ENCODE data around the gene ENGASE.
A peak's percentile ranks its signal among the peaks of the same experiment; 100 is the strongest.

Gene ENGASE

DNA sequence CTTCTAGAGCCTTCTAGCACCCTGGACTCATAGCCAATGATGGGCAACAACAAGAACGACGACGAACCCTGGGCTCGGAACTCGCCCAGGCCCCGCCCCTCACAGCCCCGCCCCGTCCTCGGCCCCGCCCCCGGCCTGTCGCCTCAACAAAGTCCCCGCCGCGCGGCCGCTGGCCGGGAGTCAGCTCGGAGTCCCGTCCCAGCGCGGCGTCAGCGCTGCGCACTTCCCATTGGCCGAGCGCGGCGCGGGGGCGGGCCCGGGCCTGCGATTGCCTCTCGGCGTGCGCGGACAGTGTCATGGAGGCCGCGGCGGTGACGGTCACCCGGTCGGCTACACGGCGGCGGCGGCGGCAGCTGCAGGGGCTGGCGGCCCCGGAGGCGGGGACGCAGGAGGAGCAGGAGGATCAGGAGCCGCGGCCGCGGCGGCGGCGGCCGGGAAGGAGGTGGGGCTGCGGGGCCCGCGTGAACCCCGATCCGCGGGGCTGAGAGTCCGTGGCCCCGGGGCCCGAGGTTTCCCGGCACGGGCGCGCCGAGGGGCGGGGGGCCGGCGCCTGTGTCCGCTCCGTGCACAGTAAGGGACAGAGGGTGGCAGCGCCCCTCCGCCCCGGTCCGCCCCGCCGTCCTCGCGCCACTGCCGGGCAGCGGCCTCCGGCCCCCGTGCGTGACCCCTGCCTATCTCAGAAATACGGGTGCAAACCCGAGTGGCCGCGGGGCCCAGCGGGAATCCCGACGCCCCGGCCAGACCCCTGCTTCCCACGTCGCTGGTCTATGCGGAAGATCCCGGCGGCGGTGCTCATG is at the start of gene ENGASE:
TSS of gene ENGASE (plus strand) at position 176 of the 797 bp plus-strand sequence. CDS start at position 297, 121 bp downstream.
- TF ChIP-seq CTCF (conservative IDR thresholded peaks at IDR 0.05) = no peak
- peak within 1 kb of the TSS; percentile 86 for H3K27ac ChIP-seq

- H3K27ac ChIP-seq = peak overlapping the region; percentile 93
- no peak for TF ChIP-seq CTCF (conservative IDR thresholded peaks at IDR 0.05)
Measured at GRCh38 chr17:79024901-79025737, 49.5 kb upstream of the ENGASE start.

- no peak for TF ChIP-seq CTCF (conservative IDR thresholded peaks at IDR 0.05)
- H3K27ac ChIP-seq = peak overlapping the region; percentile 93
Measured at GRCh38 chr17:79026376-79027273, 48.0 kb upstream of the ENGASE start.

- peak overlapping the region; percentile 93; the same call in 1 of the 2 replicates for H3K27ac ChIP-seq
- no peak for TF ChIP-seq CTCF (conservative IDR thresholded peaks at IDR 0.05)
Measured at GRCh38 chr17:79027274-79027924, 47.2 kb upstream of the ENGASE start.

DNA sequence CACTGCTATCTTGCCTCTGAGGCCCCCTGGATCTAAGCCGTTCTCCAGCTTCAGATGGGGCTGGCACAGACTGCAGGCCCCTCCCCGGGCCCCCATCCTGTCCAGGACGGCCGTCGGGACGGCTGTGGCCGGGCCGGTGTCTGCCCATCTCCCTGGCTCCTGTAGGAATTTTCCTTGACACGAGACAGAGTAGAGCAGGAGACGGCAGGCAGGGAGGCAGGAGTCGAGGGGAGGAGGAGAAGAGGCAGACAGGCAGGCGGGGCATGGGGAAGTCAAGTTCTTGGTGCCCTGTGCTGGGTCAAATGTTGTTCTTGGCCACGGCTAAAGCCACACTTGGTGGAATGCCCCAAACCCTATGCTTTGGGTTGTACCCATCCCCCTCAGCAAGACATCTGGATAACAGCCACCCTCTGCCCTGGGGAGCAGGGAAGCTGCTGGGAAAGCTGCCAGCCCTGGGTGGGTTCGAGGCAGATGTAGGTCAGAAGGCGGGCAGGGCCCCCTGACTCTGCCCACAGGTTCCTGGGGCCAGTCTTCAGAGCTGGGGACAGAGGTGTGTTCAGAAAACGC is 46.6 kb upstream of the ENGASE start:
- no peak overlapping the region; the same call in 1 of the 2 replicates for H3K27ac ChIP-seq
- TF ChIP-seq CTCF (conservative IDR thresholded peaks at IDR 0.05) = no peak

- H3K27ac ChIP-seq = no peak overlapping the region; the same call in 1 of the 2 replicates
- TF ChIP-seq CTCF (conservative IDR thresholded peaks at IDR 0.05) = peak; percentile 42
Measured at GRCh38 chr17:79028496-79029326, 45.9 kb upstream of the ENGASE start.

All from VCaP (cell line).